ENCODE measurements around the gene TCN2.

TCN2 gene

DNA sequence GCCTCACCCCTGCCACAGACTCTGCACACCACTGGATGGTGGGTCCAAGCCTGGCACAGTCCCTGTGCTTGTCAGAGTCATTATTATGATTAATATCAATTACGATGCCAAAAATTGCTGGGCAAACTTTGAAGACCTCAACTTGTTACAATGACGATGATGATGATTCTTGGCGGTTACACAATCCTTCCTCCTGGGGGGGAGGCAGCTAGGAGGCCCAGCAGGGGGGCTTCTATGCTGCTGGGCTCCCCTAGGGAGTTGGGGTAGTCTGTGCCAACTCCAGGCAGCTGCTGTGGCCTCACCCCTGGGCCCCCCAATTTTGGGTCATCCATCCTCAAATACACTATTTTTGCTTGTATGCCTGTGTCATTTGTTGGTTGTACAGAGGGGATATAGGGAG is 40.6 kb downstream of the TCN2 start:
- H3K36me3 ChIP-seq (ENCODE audit: insufficient read depth, low read length) = no peaks in the 10 kb centered on the region
- H3K4me3 ChIP-seq (ENCODE audit: low read depth in 1 of 2, low read length in 2 of 2) = no peak overlapping the region
- no peak overlapping the region for H3K27ac ChIP-seq (ENCODE audit: low read length)
- H3K27me3 ChIP-seq (ENCODE audit: insufficient read depth, low read length, poor library complexity) = no peaks in the 10 kb centered on the region
- H3K4me2 ChIP-seq (ENCODE audit: insufficient read depth, low read length) = no peak overlapping the region
- no peak for TF ChIP-seq EZH2 (IDR thresholded peaks at IDR 0.05; ENCODE audit: borderline replicate concordance, low read depth, low read length, severe bottlenecking)
- no peak for TF ChIP-seq CTCF (IDR thresholded peaks at IDR 0.05; ENCODE audit: borderline replicate concordance, extremely low read depth, low read length, poor library complexity, severe bottlenecking)
- no peaks in the 10 kb centered on the region for H3K79me2 ChIP-seq (ENCODE audit: insufficient read depth, low read length)
- H4K20me1 ChIP-seq (ENCODE audit: insufficient read depth, low read length) = no peaks in the 10 kb centered on the region
- H3K4me1 ChIP-seq (ENCODE audit: insufficient read depth, low read length) = no peaks in the 10 kb centered on the region
- no peak overlapping the region for H2AFZ ChIP-seq (ENCODE audit: low read depth, low read length)
- DNase-seq (no peak), ATAC-seq (ENCODE audit: insufficient read depth, low read depth) (no peak)
- no peaks in the 10 kb centered on the region for H3K9me3 ChIP-seq (ENCODE audit: insufficient read depth, low read length, severe bottlenecking)
- H3K9ac ChIP-seq (ENCODE audit: low read depth, low read length) = no peak overlapping the region

DNA sequence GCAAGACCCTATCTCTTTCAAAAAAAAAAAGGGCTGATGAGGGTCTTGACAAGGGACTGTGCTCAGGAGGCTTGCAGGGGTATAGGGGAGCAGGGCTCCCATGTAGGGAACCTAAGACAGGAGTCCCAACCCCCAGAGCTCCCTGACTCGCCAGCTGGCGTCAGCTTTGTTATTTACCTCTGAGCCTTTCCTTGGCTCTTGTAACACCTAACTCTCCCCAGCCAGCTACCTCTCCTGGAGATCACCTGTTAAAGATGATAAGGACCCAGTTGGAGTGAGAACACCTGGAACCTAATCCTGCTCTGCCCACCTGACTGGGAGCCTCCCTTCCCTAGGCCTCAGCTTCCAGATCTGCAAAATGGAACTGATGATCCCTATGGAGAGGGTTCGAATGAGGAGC is 41.9 kb downstream of the TCN2 start:
- no peak overlapping the region for H3K4me3 ChIP-seq (ENCODE audit: low read depth in 1 of 2, low read length in 2 of 2)
- H3K4me1 ChIP-seq (ENCODE audit: insufficient read depth, low read length) = no peaks in the 10 kb centered on the region
- no peak for DNase-seq
- H3K4me2 ChIP-seq (ENCODE audit: insufficient read depth, low read length) = no peak overlapping the region
- TF ChIP-seq EZH2 (IDR thresholded peaks at IDR 0.05; ENCODE audit: borderline replicate concordance, low read depth, low read length, severe bottlenecking) = no peak
- no peak for TF ChIP-seq CTCF (IDR thresholded peaks at IDR 0.05; ENCODE audit: borderline replicate concordance, extremely low read depth, low read length, poor library complexity, severe bottlenecking)
- no peaks in the 10 kb centered on the region for H3K27me3 ChIP-seq (ENCODE audit: insufficient read depth, low read length, poor library complexity)
- H3K9me3 ChIP-seq (ENCODE audit: insufficient read depth, low read length, severe bottlenecking) = no peaks in the 10 kb centered on the region
- no peaks in the 10 kb centered on the region for H4K20me1 ChIP-seq (ENCODE audit: insufficient read depth, low read length)
- H3K79me2 ChIP-seq (ENCODE audit: insufficient read depth, low read length) = no peaks in the 10 kb centered on the region
- ATAC-seq (ENCODE audit: insufficient read depth, low read depth) = no peak
- no peak overlapping the region for H3K9ac ChIP-seq (ENCODE audit: low read depth, low read length)
- no peak overlapping the region for H2AFZ ChIP-seq (ENCODE audit: low read depth, low read length)
- H3K27ac ChIP-seq (ENCODE audit: low read length) = no peak overlapping the region
- no peaks in the 10 kb centered on the region for H3K36me3 ChIP-seq (ENCODE audit: insufficient read depth, low read length)

- Histone ChIP-seq H3K27me3 (ENCODE audit: insufficient read depth, low read length, poor library complexity) (no peaks in the 10 kb centered on the region), H3K9ac (ENCODE audit: low read depth, low read length) (no peak overlapping the region), H3K79me2 (ENCODE audit: insufficient read depth, low read length) (no peaks in the 10 kb centered on the region), H2AFZ (ENCODE audit: low read depth, low read length) (no peak overlapping the region), H3K4me3 (ENCODE audit: low read depth in 1 of 2, low read length in 2 of 2) (no peak overlapping the region), H3K9me3 (ENCODE audit: insufficient read depth, low read length, severe bottlenecking) (no peaks in the 10 kb centered on the region), H3K27ac (ENCODE audit: low read length) (no peak overlapping the region), H3K36me3 (ENCODE audit: insufficient read depth, low read length) (no peaks in the 10 kb centered on the region), H3K4me1 (ENCODE audit: insufficient read depth, low read length) (no peaks in the 10 kb centered on the region), H3K4me2 (ENCODE audit: insufficient read depth, low read length) (no peak overlapping the region), H4K20me1 (ENCODE audit: insufficient read depth, low read length) (no peaks in the 10 kb centered on the region)
- ATAC-seq (ENCODE audit: insufficient read depth, low read depth) (no peak; the same call in 2 of the 3 replicates), DNase-seq (no peak)
- TF ChIP-seq CTCF (IDR thresholded peaks at IDR 0.05; ENCODE audit: borderline replicate concordance, extremely low read depth, low read length, poor library complexity, severe bottlenecking) = no peak
- no peak for TF ChIP-seq EZH2 (IDR thresholded peaks at IDR 0.05; ENCODE audit: borderline replicate concordance, low read depth, low read length, severe bottlenecking)
Observed at GRCh38 chr22:30649430-30650007, 42.5 kb downstream of the TCN2 start.

Data from DND-41 (cell line).